GM21529 (cell line): Measurements from ENCODE around the gene PCDH1.
A peak's percentile ranks its signal among the peaks of the same experiment; 100 is the strongest.
"Not testable (repeated sequence)": the region's sequence is repeated elsewhere in the genome, so short reads cannot be mapped to it uniquely, and the experiment has no call there.

Experiments
- ATAC-seq: cut with Tn5 transposase; IDR thresholded peaks from one replicate; pipeline ENCODE4 v1.9.1; 2021; ENCODE audit not compliant: unreplicated experiment

Gene PCDH1

GRCh38 chr5:141878186-141878710 is at the start of gene PCDH1:
Gene PCDH1 (minus strand): TSS chr5:141878410. CDS start chr5:141878262, 148 bp downstream.
- no peak for ATAC-seq

GRCh38 chr5:141926434-141926833 is 48.2 kb upstream of the PCDH1 start:
- no peak for ATAC-seq

GRCh38 chr5:141923448-141924313 is 45.5 kb upstream of the PCDH1 start, which contains the start of gene DELE1:
Gene DELE1 (plus strand): TSS chr5:141923871. CDS start chr5:141923942, 71 bp downstream.
- ATAC-seq, result peak; percentile 98

GRCh38 chr5:141922827-141923447 is 44.7 kb upstream of the PCDH1 start:
- ATAC-seq, result not testable (repeated sequence)

GRCh38 chr5:141920771-141921170 is 42.6 kb upstream of the PCDH1 start:
- ATAC-seq, result no peak

- ATAC-seq, result no peak
Measured at GRCh38 chr5:141919218-141920119, 41.3 kb upstream of the PCDH1 start.

GRCh38 chr5:141917760-141918159 is 39.5 kb upstream of the PCDH1 start:
- ATAC-seq, result no peak

GRCh38 chr5:141916522-141916921 is 38.3 kb upstream of the PCDH1 start:
- ATAC-seq, result peak; percentile 45

GRCh38 chr5:141915881-141916336 is 37.7 kb upstream of the PCDH1 start:
- ATAC-seq, result no peak

- no peak for ATAC-seq
Measured at GRCh38 chr5:141914797-141915196, 36.6 kb upstream of the PCDH1 start.

GRCh38 chr5:141914199-141914743 is 36.1 kb upstream of the PCDH1 start:
- ATAC-seq, result peak; percentile 77

GRCh38 chr5:141913560-141914198 is 35.5 kb upstream of the PCDH1 start:
- ATAC-seq, result no peak

- ATAC-seq, result no peak
Measured at GRCh38 chr5:141910271-141910673, 32.1 kb upstream of the PCDH1 start.

GRCh38 chr5:141909212-141909611 is 31.0 kb upstream of the PCDH1 start:
- no peak for ATAC-seq

- no peak for ATAC-seq
Measured at GRCh38 chr5:141908796-141909195, 30.6 kb upstream of the PCDH1 start.

- no peak for ATAC-seq
Measured at GRCh38 chr5:141906972-141907371, 28.8 kb upstream of the PCDH1 start.

- ATAC-seq, result no peak
Measured at GRCh38 chr5:141906517-141906916, 28.3 kb upstream of the PCDH1 start.

GRCh38 chr5:141904551-141904950 is 26.3 kb upstream of the PCDH1 start:
- no peak for ATAC-seq

- no peak for ATAC-seq
Measured at GRCh38 chr5:141903261-141903660, 25.1 kb upstream of the PCDH1 start.
